ENCODE data around the gene AOC1. TPM values are rescaled to one million over a fixed set of nuclear protein-coding genes. Genes with fewer than 3 reads are reported as not detected.

AOC1 gene
- total and polyA plus RNA-seq, 2 experiments from 2014 or later: 0.06 TPM; not detected in 1

DNA sequence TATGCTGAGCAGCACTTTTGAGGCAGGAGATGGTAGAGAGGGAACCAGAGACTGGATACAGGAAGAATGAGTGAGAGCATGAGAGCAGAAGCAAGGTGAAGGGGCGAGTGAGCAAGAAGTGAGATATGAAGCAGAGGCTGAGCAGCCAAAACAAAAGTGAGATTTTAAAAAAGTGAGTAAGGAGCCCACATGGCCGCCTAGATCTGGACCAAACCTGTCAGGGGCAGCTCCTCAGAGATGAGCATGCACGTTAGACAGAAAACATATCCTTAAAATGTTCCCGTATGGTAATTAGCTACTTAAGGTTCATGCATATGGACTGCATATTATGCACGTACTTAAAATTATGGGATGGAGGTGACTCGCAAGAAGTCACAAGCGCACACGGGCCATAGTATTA, 29.3 kb upstream of the AOC1 start:
- Histone ChIP-seq H3K27me3 (no peaks in the 10 kb centered on the region), H3K36me3 (no peaks in the 10 kb centered on the region), H3K4me3 (no peak overlapping the region), H3K9me3 (ENCODE audit: low read depth) (no peaks in the 10 kb centered on the region), H3K27ac (peak overlapping the region; percentile 82), H3K4me1 (ENCODE audit: low read depth) (peaks cover 17% of the 10 kb centered on the region)
- TF ChIP-seq, protein P1, sequence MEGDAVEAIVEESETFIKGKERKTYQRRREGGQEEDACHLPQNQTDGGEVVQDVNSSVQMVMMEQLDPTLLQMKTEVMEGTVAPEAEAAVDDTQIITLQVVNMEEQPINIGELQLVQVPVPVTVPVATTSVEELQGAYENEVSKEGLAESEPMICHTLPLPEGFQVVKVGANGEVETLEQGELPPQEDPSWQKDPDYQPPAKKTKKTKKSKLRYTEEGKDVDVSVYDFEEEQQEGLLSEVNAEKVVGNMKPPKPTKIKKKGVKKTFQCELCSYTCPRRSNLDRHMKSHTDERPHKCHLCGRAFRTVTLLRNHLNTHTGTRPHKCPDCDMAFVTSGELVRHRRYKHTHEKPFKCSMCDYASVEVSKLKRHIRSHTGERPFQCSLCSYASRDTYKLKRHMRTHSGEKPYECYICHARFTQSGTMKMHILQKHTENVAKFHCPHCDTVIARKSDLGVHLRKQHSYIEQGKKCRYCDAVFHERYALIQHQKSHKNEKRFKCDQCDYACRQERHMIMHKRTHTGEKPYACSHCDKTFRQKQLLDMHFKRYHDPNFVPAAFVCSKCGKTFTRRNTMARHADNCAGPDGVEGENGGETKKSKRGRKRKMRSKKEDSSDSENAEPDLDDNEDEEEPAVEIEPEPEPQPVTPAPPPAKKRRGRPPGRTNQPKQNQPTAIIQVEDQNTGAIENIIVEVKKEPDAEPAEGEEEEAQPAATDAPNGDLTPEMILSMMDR (IDR thresholded peaks at IDR 0.05; ENCODE audit: low read depth, low read length): no peak
- no peak for DNase-seq (ENCODE audit: low read depth in 1 of 2, low spot score in 1 of 2)

DNA sequence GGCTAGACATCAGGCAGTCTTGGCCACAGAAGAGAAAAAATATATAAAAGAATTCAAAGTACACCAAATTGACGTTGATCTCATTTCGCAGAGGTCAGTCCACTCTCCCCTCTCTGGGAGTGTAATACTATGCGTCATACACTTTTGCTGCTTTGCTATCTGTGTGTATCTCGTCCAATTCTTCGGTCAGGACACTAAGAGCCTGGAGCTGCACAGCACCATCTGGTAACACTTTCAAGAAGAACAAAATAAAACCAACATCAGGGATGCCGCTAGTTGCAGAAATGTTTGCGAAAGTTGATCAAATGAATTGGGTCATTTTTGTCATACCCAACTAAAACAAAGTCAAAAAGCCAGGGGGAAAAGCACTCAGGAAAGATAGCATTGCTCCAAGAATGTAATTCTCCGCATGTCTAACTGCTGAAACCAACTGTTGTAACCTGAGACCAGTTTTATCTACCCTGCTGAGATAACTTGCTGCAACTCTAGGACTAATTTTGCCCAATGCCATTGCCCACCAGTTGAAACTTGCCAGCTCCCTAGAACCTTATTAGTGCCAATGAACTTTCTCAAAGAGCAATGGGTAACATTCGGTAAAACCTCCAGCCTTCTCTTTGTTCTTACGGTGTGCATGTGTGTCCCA, 28.7 kb upstream of the AOC1 start:
- DNase-seq (ENCODE audit: low read depth in 1 of 2, low spot score in 1 of 2): peak; percentile 19 to 49
- no peaks in the 10 kb centered on the region for H3K27me3 ChIP-seq
- no peaks in the 10 kb centered on the region for H3K9me3 ChIP-seq (ENCODE audit: low read depth)
- H3K4me1 ChIP-seq (ENCODE audit: low read depth): peaks cover 17% of the 10 kb centered on the region
- peak overlapping the region; percentile 82 for H3K27ac ChIP-seq
- H3K36me3 ChIP-seq: no peaks in the 10 kb centered on the region
- no peak overlapping the region for H3K4me3 ChIP-seq
- TF ChIP-seq, protein P1 (IDR thresholded peaks at IDR 0.05; ENCODE audit: low read depth, low read length): no peak

DNA sequence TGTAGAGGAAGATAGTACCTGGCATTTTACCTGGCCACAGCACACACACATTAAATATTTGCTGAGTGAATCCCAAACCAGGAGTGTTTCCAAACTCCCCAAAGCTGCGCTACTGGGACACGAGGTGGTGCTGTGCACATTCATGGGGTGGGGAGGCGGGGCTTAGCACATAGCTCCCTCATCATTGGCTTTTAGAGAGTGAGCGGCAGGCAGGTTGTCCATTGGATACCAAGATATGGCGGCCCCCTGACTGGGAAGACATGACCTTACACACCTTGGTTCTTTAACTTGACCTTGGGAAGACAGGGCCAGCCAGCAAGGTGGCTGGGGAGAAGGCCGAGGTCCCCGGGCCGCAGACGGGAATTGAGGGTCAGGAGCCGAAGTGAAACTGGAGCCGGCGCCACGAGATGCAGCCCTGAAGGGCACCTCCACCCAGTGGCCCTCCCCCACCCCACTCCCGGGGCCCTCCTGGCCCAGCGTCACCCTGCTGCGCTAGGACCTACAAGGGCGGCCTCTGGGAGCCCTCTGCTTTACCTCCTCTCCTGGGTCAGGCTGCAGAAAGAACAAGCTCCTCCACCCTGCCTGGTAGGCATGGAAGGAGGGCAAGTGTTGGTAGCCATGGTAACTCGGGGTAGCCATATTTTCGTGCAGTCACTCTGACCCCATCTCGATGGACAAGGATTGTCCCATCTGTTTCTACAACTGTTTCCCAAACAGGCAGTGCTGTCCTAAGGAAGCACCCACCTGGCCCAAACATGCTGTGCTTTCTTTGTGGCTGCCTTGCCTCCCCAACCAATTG, 27.7 kb upstream of the AOC1 start:
- Histone ChIP-seq H3K9me3 (ENCODE audit: low read depth) (no peaks in the 10 kb centered on the region), H3K4me3 (no peak overlapping the region), H3K27me3 (no peaks in the 10 kb centered on the region), H3K36me3 (no peaks in the 10 kb centered on the region), H3K27ac (peak overlapping the region; percentile 82), H3K4me1 (ENCODE audit: low read depth) (peaks cover 17% of the 10 kb centered on the region)
- no peak for DNase-seq (ENCODE audit: low read depth in 1 of 2, low spot score in 1 of 2)
- TF ChIP-seq, protein P1 (IDR thresholded peaks at IDR 0.05; ENCODE audit: low read depth, low read length): no peak

DNA sequence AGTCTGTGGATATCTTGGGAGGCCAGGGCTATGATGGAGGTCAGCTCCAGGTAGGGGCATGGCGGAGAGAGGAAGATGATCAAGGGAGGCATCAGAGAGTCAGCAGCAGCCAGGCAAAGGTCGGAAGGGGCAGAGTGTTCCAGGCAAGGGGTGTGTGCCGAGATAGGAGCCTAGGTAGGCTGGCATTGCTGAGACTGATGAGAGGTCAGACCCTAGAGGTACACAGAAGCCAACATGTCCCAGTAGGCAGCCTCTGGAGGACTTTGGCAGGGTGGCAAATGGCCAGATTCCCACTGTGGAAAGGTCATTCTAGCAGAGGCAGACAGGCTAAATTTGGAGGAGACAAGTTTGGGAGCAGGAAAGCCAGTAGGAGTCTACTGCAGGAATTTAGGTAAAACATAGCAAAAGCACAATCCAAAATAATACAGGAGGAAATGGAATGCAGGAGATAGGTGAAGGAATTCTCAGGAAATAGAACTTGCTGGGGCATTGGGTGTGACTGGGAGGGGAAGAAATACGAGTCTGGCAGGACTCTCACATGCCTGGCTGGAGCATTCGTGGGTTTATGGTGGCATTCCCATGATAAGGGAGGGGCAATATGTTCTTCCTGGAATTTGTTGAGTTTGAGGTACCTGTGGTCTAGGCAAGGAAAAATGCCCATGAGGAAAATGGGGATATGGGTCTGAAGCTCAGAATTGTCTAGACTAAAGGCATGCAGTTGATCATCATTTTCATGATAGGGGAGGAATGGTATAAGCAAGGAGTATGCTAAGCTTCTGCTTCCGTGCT, 26.1 kb upstream of the AOC1 start:
- Histone ChIP-seq H3K4me3 (no peak overlapping the region), H3K36me3 (no peaks in the 10 kb centered on the region), H3K27me3 (no peaks in the 10 kb centered on the region), H3K4me1 (ENCODE audit: low read depth) (peaks cover 8% of the 10 kb centered on the region), H3K9me3 (ENCODE audit: low read depth) (no peaks in the 10 kb centered on the region), H3K27ac (no peak overlapping the region)
- TF ChIP-seq, protein P1 (IDR thresholded peaks at IDR 0.05; ENCODE audit: low read depth, low read length): no peak
- DNase-seq (ENCODE audit: low read depth in 1 of 2, low spot score in 1 of 2): no peak

DNA sequence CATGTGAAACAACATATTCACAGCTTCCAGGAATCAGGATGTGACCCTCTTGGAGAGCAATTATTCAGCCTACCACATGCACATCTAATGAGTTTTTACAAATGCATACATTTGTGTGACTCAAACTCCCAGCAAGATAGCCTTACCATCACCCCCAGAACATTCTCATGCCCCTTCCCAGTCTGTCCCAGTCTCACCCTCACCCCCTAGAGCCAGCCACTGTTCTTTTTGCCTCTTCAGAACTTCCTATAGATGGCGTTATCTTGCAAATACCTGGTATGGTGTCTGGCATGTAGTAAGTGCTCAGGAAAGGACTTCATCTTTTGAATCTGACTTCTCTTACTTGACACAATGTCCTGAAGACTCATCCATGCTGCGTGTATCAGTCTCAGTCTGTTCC, 23.9 kb upstream of the AOC1 start:
- Histone ChIP-seq H3K27me3 (no peaks in the 10 kb centered on the region), H3K27ac (no peak overlapping the region), H3K4me3 (no peak overlapping the region), H3K4me1 (ENCODE audit: low read depth) (peaks cover 3% of the 10 kb centered on the region), H3K36me3 (no peaks in the 10 kb centered on the region), H3K9me3 (ENCODE audit: low read depth) (no peaks in the 10 kb centered on the region)
- TF ChIP-seq, protein P1 (IDR thresholded peaks at IDR 0.05; ENCODE audit: low read depth, low read length): no peak
- no peak for DNase-seq (ENCODE audit: low read depth in 1 of 2, low spot score in 1 of 2)

Data from cardiac muscle cell (in vitro differentiated cells and primary cell).